ENCODE results near the gene SIL1. TPM values are rescaled to one million over a fixed set of nuclear protein-coding genes. Genes with fewer than 3 reads are reported as not detected.

SIL1 gene
- total and polyA plus RNA-seq, 2 of the 8 experiments (the other 6 are each of a cell fraction or from before 2014, with no cell fraction given) = 8.3 to 12.8 TPM

DNA sequence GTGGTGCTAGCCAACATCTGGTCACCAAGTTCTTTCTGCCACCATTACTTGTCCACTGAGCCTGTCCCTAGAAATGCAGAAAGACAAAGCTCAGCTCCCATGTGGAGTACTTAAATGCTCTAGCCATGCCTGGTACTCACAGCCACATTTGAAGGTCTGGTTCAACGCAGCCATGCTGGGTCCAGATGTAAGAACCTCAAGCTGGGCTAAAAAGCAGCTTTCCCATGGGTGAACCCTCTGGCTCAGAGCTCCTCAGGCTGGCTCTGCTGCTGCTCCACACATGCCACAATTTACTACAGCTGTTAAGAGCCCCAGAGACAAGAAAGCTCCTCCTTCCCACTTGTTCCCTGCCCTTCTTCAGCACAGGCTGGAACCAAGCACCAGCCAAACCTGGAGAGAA, 225.9 kb downstream of the SIL1 start:
- Histone ChIP-seq H4K5ac (ENCODE audit: insufficient read length, low read depth, low read length) (no peak overlapping the region), H3K4me1 (replicated peaks in 1 of 4; ENCODE audit: control insufficient read depth in 3 of 4, insufficient read depth in 4 of 4, low read length in 3 of 4) (no peaks in the 10 kb centered on the region; a peak in 1 of 7 replicates), H3K4ac (replicated peaks; ENCODE audit: insufficient read length, low read depth, low read length) (no peak overlapping the region), H3K4me2 (ENCODE audit: insufficient read depth in 1 of 2, low read depth in 2 of 2, low read length in 2 of 2) (no peak overlapping the region), H3K27ac (ENCODE audit: low read depth, low read length) (no peak overlapping the region), H2AFZ (ENCODE audit: low read length) (no peak overlapping the region), H3K23me2 (ENCODE audit: low read depth, low read length) (no peaks in the 10 kb centered on the region), H3K14ac (ENCODE audit: insufficient read length) (no peak overlapping the region), H3K79me2 (ENCODE audit: control insufficient read depth in 1 of 2, insufficient read depth in 2 of 2, low read length in 2 of 2) (no peaks in the 10 kb centered on the region), H3K23ac (ENCODE audit: insufficient read length) (no peak overlapping the region), H3K4me3 (ENCODE audit: extremely low read depth in 1 of 4, insufficient read depth in 2 of 4, low read depth in 3 of 4, low read length in 4 of 4) (no peak overlapping the region), H4K8ac (ENCODE audit: extremely low read depth, insufficient read depth, low read length) (no peak overlapping the region), H2BK15ac (ENCODE audit: low read length) (no peak overlapping the region), H3K36me3 (ENCODE audit: control insufficient read depth in 2 of 4, insufficient read depth in 4 of 4, low read length in 3 of 4) (no peaks in the 10 kb centered on the region), H3K56ac (replicated peaks; ENCODE audit: insufficient read length, low read depth, low read length) (no peak overlapping the region), H4K20me1 (replicated peaks in 1 of 2; ENCODE audit: control insufficient read depth in 1 of 2, insufficient read depth in 2 of 2, low read length in 2 of 2) (no peaks in the 10 kb centered on the region), H2AK5ac (ENCODE audit: low read depth, low read length) (no peak overlapping the region), H4K91ac (replicated peaks; ENCODE audit: insufficient read length, low read length) (no peak overlapping the region), H2BK12ac (ENCODE audit: low read depth, low read length) (no peak overlapping the region), H2BK20ac (ENCODE audit: low read length) (no peak overlapping the region), H2BK120ac (replicated peaks; ENCODE audit: low read depth, low read length) (no peak overlapping the region), H3K9ac (replicated peaks in 1 of 4; ENCODE audit: extremely low read depth in 1 of 4, low read depth in 3 of 4, low read length in 3 of 4) (no peak overlapping the region), H3K27me3 (replicated peaks in 1 of 4; ENCODE audit: control insufficient read depth in 3 of 4, extremely low read depth in 1 of 4, insufficient read depth in 3 of 4, low read length in 3 of 4) (no peaks in the 10 kb centered on the region; a peak in 2 of 7 replicates), H3K9me3 (ENCODE audit: insufficient read depth in 2 of 2, low read depth in 1 of 2, low read length in 1 of 2) (no peaks in the 10 kb centered on the region), H3K79me1 (ENCODE audit: low read depth, low read length) (no peaks in the 10 kb centered on the region), H3K18ac (ENCODE audit: extremely low read depth, low read length) (no peak overlapping the region), H2BK5ac (ENCODE audit: low read depth, low read length) (no peak overlapping the region)
- no peak for DNase-seq (ENCODE audit: low read depth in 1 of 2, low spot score in 2 of 2)
- 85% methylated on average over 1 of the region's 1 CpG; no CpG with 5 or more reads in 1 of the 2 experiments for WGBS, 2 experiments (ENCODE audit: extremely low coverage in 1 of 2, insufficient coverage in 1 of 2, insufficient read length in 1 of 2, insufficient replicate concordance in 2 of 2, low coverage in 1 of 2, low lambda C conversion rate in 2 of 2, missing lambda C conversion rate in 1 of 2)
- no peak for TF ChIP-seq CHD2 (IDR thresholded peaks at IDR 0.05; ENCODE audit: low read length)
- no peak for TF ChIP-seq TAF7 (optimal IDR thresholded peaks at IDR 0.05; ENCODE audit: borderline replicate concordance, low read depth, low read length)
- TF ChIP-seq GTF2F1 (IDR thresholded peaks at IDR 0.05; ENCODE audit: borderline replicate concordance, low read depth, low read length) = no peak
- no peak for TF ChIP-seq TAF1 (IDR thresholded peaks at IDR 0.05; ENCODE audit: low read depth, low read length)
- TF ChIP-seq TCF12 (IDR thresholded peaks at IDR 0.05; ENCODE audit: low read depth, low read length) = no peak
- no peak for TF ChIP-seq EP300 (IDR thresholded peaks at IDR 0.05; ENCODE audit: borderline replicate concordance in 1 of 2, low read depth in 2 of 2, low read length in 2 of 2)
- no peak for TF ChIP-seq CHD1 (IDR thresholded peaks at IDR 0.05; ENCODE audit: low read depth, low read length)
- TF ChIP-seq KDM4A (IDR thresholded peaks at IDR 0.05; ENCODE audit: low read depth, low read length, severe bottlenecking) = no peak
- TF ChIP-seq YY1 (IDR thresholded peaks at IDR 0.05; ENCODE audit: low read depth, low read length) = no peak
- TF ChIP-seq KDM5A (IDR thresholded peaks at IDR 0.05; ENCODE audit: low read length) = no peak
- TF ChIP-seq GABPA (IDR thresholded peaks at IDR 0.05; ENCODE audit: borderline replicate concordance, insufficient read depth, low read length) = no peak
- TF ChIP-seq TEAD4 (IDR thresholded peaks at IDR 0.05; ENCODE audit: low read depth, low read length) = no peak
- no peak for TF ChIP-seq KDM1A (IDR thresholded peaks at IDR 0.05; ENCODE audit: borderline replicate concordance, low read length)
- ChIA-PET CTCF (ENCODE audit: partially characterized antibody) (interaction anchor here (0.6 to 7.7 kb wide), 20 partner anchors 9 to 523 kb away, joined by 3 to 39 read pairs (median 5); no protein-coding TSS in a partner anchor), POLR2A (ENCODE audit: partially characterized antibody) (interaction anchor here (1.0 kb wide), 1 partner anchor 13 kb away, joined by 3 read pairs; no protein-coding TSS in a partner anchor)
- no peak for FAIRE-seq
